K562 (cell line): ENCODE data around the gene HCN1. TPM values are rescaled to one million over a fixed set of nuclear protein-coding genes. Genes with fewer than 3 reads are reported as not detected.

ENCODE experiments used
- ATAC-seq: fragments of 200-7000 bp; cut with Tn5 transposase; 3 replicates; pipeline ENCODE4 v1.9.1; 2020; ENCODE audit warnings: moderate library complexity
- BruUV-seq: library from RNA; stranded (reverse); fragments of 400-500 nt; replicated peaks from 2 replicates; lab custom pipeline; 2021; lab: Mats Ljungman, UMichigan
- CTCF ChIA-PET: fragments of 300-600 bp; formaldehyde crosslinking; extraction: SDS; loops from one replicate; lab custom pipeline; 2021; ENCODE audit warnings: low intra/inter-chr PET ratio; lab: Yijun Ruan, JAX
- POLR2A ChIA-PET: fragments of 300-600, 350-650 bp; sonication (Branson Sonifier 250); formaldehyde crosslinking; extraction: SDS; loops from one replicate; lab custom pipeline; 2021; ENCODE audit warnings: antibody characterized with exemption, inconsistent platforms; lab: Yijun Ruan, JAX
- DNase-seq, 4 experiments: peaks; one replicate each; pipeline versions ENCODE4 v3.0.0 to v3.0.0-alpha.2; 2011 to 2018; ENCODE audit warnings: low spot score in 3 of 4, mixed read lengths in 3 of 4; ENCODE audit errors: extremely low read depth in 1 of 4
- FAIRE-seq: peaks from 2 replicates; lab custom pipeline; 2011; peaks lifted over from hg19 to GRCh38; lab: Jason Lieb, UNC
- H2AFZ ChIP-seq: 2 replicates; pipeline ENCODE4 v1.6.0; 2011; ENCODE audit warnings: low read depth, low read length, control low read depth, inconsistent platforms
- H3K27ac ChIP-seq: fragments of 200-600 bp; 3 replicates; pipeline ENCODE4 v1.8.0; 2011; ENCODE audit warnings: low read depth, mild to moderate bottlenecking, control low read depth, inconsistent platforms, low read length, moderate library complexity, mixed read lengths; ENCODE audit errors: extremely low read depth
- H3K27me3 ChIP-seq, 2 experiments: fragments of 300-600 bp in 1 of 2; 2 replicates in 1 of 2; 3 replicates in 1 of 2; pipeline versions ENCODE4 v1.6.0 to v1.8.0; 2011; ENCODE audit warnings: inconsistent platforms in 2 of 2, low read length in 2 of 2, mild to moderate bottlenecking in 1 of 2, mixed read lengths in 1 of 2, moderate library complexity in 1 of 2; ENCODE audit not compliant: control insufficient read depth in 2 of 2, insufficient read depth in 2 of 2
- H3K36me3 ChIP-seq: fragments of 300-600 bp; 3 replicates; pipeline ENCODE4 v1.8.0; 2011; ENCODE audit warnings: mild to moderate bottlenecking, low read length, inconsistent platforms; ENCODE audit not compliant: control insufficient read depth, insufficient read depth
- H3K4me1 ChIP-seq, 2 experiments: fragments of 200-600 bp in 1 of 2; replicated peaks in 1 of 2; 2 replicates in 1 of 2; 3 replicates in 1 of 2; pipeline versions ENCODE4 v1.5.1 to v1.8.0; 2011; ENCODE audit warnings: inconsistent platforms in 2 of 2, low read length in 2 of 2, mild to moderate bottlenecking in 1 of 2, mixed read lengths in 1 of 2, moderate library complexity in 1 of 2; ENCODE audit not compliant: control insufficient read depth in 2 of 2, insufficient read depth in 2 of 2
- H3K4me2 ChIP-seq: 2 replicates; pipeline ENCODE4 v1.6.1; 2011; ENCODE audit warnings: low read length, control low read depth, inconsistent platforms, mixed read lengths; ENCODE audit not compliant: insufficient read depth
- H3K4me3 ChIP-seq: fragments of 200-600 bp; sonication (generic), shearing (Covaris generic); 2 replicates; pipeline ENCODE4 v1.5.1; 2016; ENCODE audit warnings: control low read depth, inconsistent platforms
- H3K79me2 ChIP-seq: fragments of 200-600 bp; 3 replicates; pipeline ENCODE4 v1.8.0; 2011; ENCODE audit warnings: low read length, inconsistent platforms; ENCODE audit not compliant: control insufficient read depth, insufficient read depth
- H3K9ac ChIP-seq, 2 experiments: 2 replicates each; pipeline versions ENCODE4 v1.6.0 to v1.6.1; 2011; ENCODE audit warnings: low read depth in 2 of 2, low read length in 2 of 2, control low read depth in 1 of 2, inconsistent platforms in 1 of 2, mild to moderate bottlenecking in 1 of 2, mixed read lengths in 1 of 2; ENCODE audit not compliant: insufficient read depth in 1 of 2
- H3K9me1 ChIP-seq: one replicate; pipeline ENCODE4 v1.6.0; 2011; ENCODE audit warnings: inconsistent platforms, mild to moderate bottlenecking, low read length, moderate library complexity; ENCODE audit not compliant: control insufficient read depth, insufficient read depth
- H3K9me3 ChIP-seq: replicated peaks from 2 replicates; pipeline ENCODE4 v1.5.1; 2011; ENCODE audit warnings: low read depth, low read length, inconsistent platforms; ENCODE audit not compliant: control insufficient read depth, insufficient read depth
- H4K20me1 ChIP-seq: replicated peaks from 2 replicates; pipeline ENCODE4 v1.6.1; 2011; ENCODE audit warnings: low read length, inconsistent platforms, mixed read lengths; ENCODE audit not compliant: control insufficient read depth, insufficient read depth
- CBFB ChIP-seq: sonication (generic); formaldehyde crosslinking; IDR thresholded peaks from 2 replicates; pipeline ENCODE4 v1.4.0; 2020; ENCODE audit warnings: mild to moderate bottlenecking, missing genetic modification reagents
- CBX8 ChIP-seq: fragments of 200-600 bp; sonication (generic); IDR thresholded peaks from 2 replicates; pipeline ENCODE4 v1.6.1; 2012; ENCODE audit warnings: borderline replicate concordance, mixed run types, low read depth, mild to moderate bottlenecking, moderate library complexity, mixed read lengths, low read length, control low read depth, inconsistent platforms; ENCODE audit not compliant: poor library complexity, severe bottlenecking; ENCODE audit errors: extremely low read depth
- FOXP1 ChIP-seq: sonication (generic); formaldehyde crosslinking; IDR thresholded peaks from 2 replicates; pipeline ENCODE4 v1.8.0; 2022; ENCODE audit warnings: mild to moderate bottlenecking, missing genetic modification reagents
- HDAC6 ChIP-seq: IDR thresholded peaks from 2 replicates; pipeline ENCODE4 v1.6.1; 2012; ENCODE audit warnings: low read depth, mild to moderate bottlenecking, control low read depth, inconsistent platforms, low read length, moderate library complexity
- HIVEP1 ChIP-seq: fragments of 250-450 bp; sonication (Bioruptor Pico); IDR thresholded peaks from 2 replicates; pipeline ENCODE4 v1.4.0; 2020; ENCODE audit warnings: mild to moderate bottlenecking
- ID3 ChIP-seq, 2 experiments: fragments of 250-450 bp in 1 of 2; fragments of 450-650 bp in 1 of 2; sonication (Bioruptor Pico) in 1 of 2; IDR thresholded peaks; 2 replicates each; pipeline versions ENCODE4 v1.6.1 to v1.8.0; 2016 to 2021; ENCODE audit warnings: mild to moderate bottlenecking in 2 of 2, moderate library complexity in 2 of 2, missing compliant biosample characterization in 1 of 2, missing genetic modification characterization in 1 of 2
- JUNB ChIP-seq: fragments of 450-650 bp; formaldehyde crosslinking; conservative IDR thresholded peaks from 2 replicates; pipeline ENCODE4 v1.4.0; 2020; ENCODE audit warnings: mild to moderate bottlenecking
- KLF13 ChIP-seq: fragments of 450-650 bp; IDR thresholded peaks from 2 replicates; pipeline ENCODE4 v1.6.1; 2016; ENCODE audit warnings: missing genetic modification characterization, low read depth, mild to moderate bottlenecking, missing compliant biosample characterization, moderate library complexity, borderline replicate concordance
- PTRF ChIP-seq: fragments of 450-650 bp; IDR thresholded peaks from 2 replicates; pipeline ENCODE4 v1.6.1; 2016; ENCODE audit warnings: mild to moderate bottlenecking, missing genetic modification characterization, missing compliant biosample characterization
- SMARCB1 ChIP-seq: IDR thresholded peaks from 2 replicates; pipeline ENCODE4 v1.6.1; 2011; ENCODE audit warnings: improper control_type of control experiment, low read depth; ENCODE audit not compliant: insufficient read length
- SRSF3 ChIP-seq: fragments of 200-400 bp; formaldehyde crosslinking; IDR thresholded peaks from 2 replicates; pipeline ENCODE4 v1.6.1; 2016; ENCODE audit warnings: mild to moderate bottlenecking, low read length, moderate library complexity; ENCODE audit not compliant: insufficient read depth
- WGBS: fragments of 100-300 bp; shearing (Covaris generic); methylation state at CpG from one replicate; pipeline ENCODE4 v1.1.6; 2016; ENCODE audit warnings: low coverage, mixed read lengths; ENCODE audit not compliant: insufficient coverage; ENCODE audit errors: missing lambda C conversion rate; 5-methylcytosine and 5-hydroxymethylcytosine counted together
- in situ Hi-C: fragments of 300-500 bp; cut with MboI; formaldehyde crosslinking; loops from 4 replicates; pipeline ENCODE4 v1.15.0; 2018; ENCODE audit warnings: inconsistent platforms, mixed read lengths
- intact Hi-C: fragments of 100-400 bp; cut with micrococcal nuclease; formaldehyde crosslinking; loops from 2 replicates; pipeline ENCODE4 v1.14.2; 2022
- polyA plus RNA-seq, 8 experiments: library from polyadenylated mRNA; depleted of rRNA in 4 of 8; stranded (reverse) in 5 of 8; unstranded in 3 of 8; fragments of >200 nt; fragmentation: Nextera tagmentation in 2 of 8; fragmentation: Illumina TruSeq in 1 of 8; extraction: Ambion mirVana in 2 of 8; extraction: Trizol in 1 of 8; gene quantifications; 2 replicates each; pipeline versions ENCODE4 v1.2.1 to v1.2.3, GENCODE V29; 2011 to 2014; ENCODE audit warnings: inconsistent platforms in 1 of 8, missing spikeins in 1 of 8
- total RNA-seq, 7 experiments: library from RNA; depleted of rRNA in 6 of 7; stranded (reverse); fragments of >200 nt in 6 of 7; fragmentation: Illumina TruSeq in 2 of 7; extraction: Trizol in 2 of 7; gene quantifications; 2 replicates each; pipeline versions ENCODE4 v1.2.1 to v1.2.3, GENCODE V29; 2011 to 2021; ENCODE audit warnings: low replicate concordance in 1 of 7

HCN1 gene
- total and polyA plus RNA-seq, 9 of the 15 experiments (the other 6 are each of a cell fraction or from before 2014, with no cell fraction given): not detected

GRCh38 chr5:45440466-45440865 lies 255.7 kb downstream of the HCN1 start:
- H3K4me3 ChIP-seq: no peak overlapping the region
- TF ChIP-seq CBFB: no peak
- TF ChIP-seq JUNB (CRISPR knock-in tag): no peak
- no peak for TF ChIP-seq SMARCB1
- no peak for TF ChIP-seq SRSF3
- TF ChIP-seq ID3 (CRISPR knock-in tag; IDR thresholded peaks at IDR 0.05): no peak
- no peak for TF ChIP-seq ID3 (tag; IDR thresholded peaks at IDR 0.05)
- no peak for TF ChIP-seq HIVEP1 (CRISPR knock-in tag)
- TF ChIP-seq KLF13 (tag): no peak
- TF ChIP-seq FOXP1 (CRISPR knock-in tag): no peak
- no peak for TF ChIP-seq HDAC6
- no peak for TF ChIP-seq CBX8
- TF ChIP-seq PTRF (tag): no peak
- TF ChIP-seq, all 486 proteins: peak for 0
- Histone ChIP-seq H3K79me2 (no peaks in the 10 kb centered on the region), H3K9me1 (no peaks in the 10 kb centered on the region), H3K9me3 (no peaks in the 10 kb centered on the region), H3K36me3 (no peaks in the 10 kb centered on the region), H3K4me1 (no peaks in the 10 kb centered on the region), H3K4me2 (no peak overlapping the region), H3K9ac (no peak overlapping the region), H3K27ac (no peak overlapping the region), H4K20me1 (no peaks in the 10 kb centered on the region), H3K27me3 (no peaks in the 10 kb centered on the region), H2AFZ (no peak overlapping the region)
- ChIA-PET POLR2A (no interaction called here), CTCF (no interaction called here)
- DNase-seq (no peak), FAIRE-seq (no peak), ATAC-seq (no peak)
- in situ Hi-C loops: no loop called here
- no TSS peak for BruUV-seq
- intact Hi-C loops: no loop called here
- WGBS: 0% methylated on average over 1 of the region's 1 CpG
